Measurements from ENCODE around the gene SPAM1.

- TF ChIP-seq POLR2AphosphoS5 (IDR thresholded peaks at IDR 0.05; ENCODE audit: low read depth), result no peak
- TF ChIP-seq CTCF (conservative IDR thresholded peaks at IDR 0.05; ENCODE audit: low read depth in 2 of 2), result no peak
- TF ChIP-seq STAT1 (IDR thresholded peaks at IDR 0.05; ENCODE audit: unreplicated experiment), result no peak
- TF ChIP-seq EZH2phosphoT487 (IDR thresholded peaks at IDR 0.05; ENCODE audit: unreplicated experiment), result no peak
- TF ChIP-seq EZH2 (IDR thresholded peaks at IDR 0.05; ENCODE audit: low read depth, unreplicated experiment), result no peak
- TF ChIP-seq, protein P1, sequence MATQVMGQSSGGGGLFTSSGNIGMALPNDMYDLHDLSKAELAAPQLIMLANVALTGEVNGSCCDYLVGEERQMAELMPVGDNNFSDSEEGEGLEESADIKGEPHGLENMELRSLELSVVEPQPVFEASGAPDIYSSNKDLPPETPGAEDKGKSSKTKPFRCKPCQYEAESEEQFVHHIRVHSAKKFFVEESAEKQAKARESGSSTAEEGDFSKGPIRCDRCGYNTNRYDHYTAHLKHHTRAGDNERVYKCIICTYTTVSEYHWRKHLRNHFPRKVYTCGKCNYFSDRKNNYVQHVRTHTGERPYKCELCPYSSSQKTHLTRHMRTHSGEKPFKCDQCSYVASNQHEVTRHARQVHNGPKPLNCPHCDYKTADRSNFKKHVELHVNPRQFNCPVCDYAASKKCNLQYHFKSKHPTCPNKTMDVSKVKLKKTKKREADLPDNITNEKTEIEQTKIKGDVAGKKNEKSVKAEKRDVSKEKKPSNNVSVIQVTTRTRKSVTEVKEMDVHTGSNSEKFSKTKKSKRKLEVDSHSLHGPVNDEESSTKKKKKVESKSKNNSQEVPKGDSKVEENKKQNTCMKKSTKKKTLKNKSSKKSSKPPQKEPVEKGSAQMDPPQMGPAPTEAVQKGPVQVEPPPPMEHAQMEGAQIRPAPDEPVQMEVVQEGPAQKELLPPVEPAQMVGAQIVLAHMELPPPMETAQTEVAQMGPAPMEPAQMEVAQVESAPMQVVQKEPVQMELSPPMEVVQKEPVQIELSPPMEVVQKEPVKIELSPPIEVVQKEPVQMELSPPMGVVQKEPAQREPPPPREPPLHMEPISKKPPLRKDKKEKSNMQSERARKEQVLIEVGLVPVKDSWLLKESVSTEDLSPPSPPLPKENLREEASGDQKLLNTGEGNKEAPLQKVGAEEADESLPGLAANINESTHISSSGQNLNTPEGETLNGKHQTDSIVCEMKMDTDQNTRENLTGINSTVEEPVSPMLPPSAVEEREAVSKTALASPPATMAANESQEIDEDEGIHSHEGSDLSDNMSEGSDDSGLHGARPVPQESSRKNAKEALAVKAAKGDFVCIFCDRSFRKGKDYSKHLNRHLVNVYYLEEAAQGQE (IDR thresholded peaks at IDR 0.05; ENCODE audit: unreplicated experiment), result no peak
- no peak for TF ChIP-seq ZNF114 (CRISPR knock-in tag; IDR thresholded peaks at IDR 0.05)
- TF ChIP-seq ZNF331 (CRISPR knock-in tag; IDR thresholded peaks at IDR 0.05; ENCODE audit: low read depth), result no peak
- no peak for TF ChIP-seq CREB1 (CRISPR knock-in tag; IDR thresholded peaks at IDR 0.05; ENCODE audit: low read depth)
- TF ChIP-seq, protein P2, sequence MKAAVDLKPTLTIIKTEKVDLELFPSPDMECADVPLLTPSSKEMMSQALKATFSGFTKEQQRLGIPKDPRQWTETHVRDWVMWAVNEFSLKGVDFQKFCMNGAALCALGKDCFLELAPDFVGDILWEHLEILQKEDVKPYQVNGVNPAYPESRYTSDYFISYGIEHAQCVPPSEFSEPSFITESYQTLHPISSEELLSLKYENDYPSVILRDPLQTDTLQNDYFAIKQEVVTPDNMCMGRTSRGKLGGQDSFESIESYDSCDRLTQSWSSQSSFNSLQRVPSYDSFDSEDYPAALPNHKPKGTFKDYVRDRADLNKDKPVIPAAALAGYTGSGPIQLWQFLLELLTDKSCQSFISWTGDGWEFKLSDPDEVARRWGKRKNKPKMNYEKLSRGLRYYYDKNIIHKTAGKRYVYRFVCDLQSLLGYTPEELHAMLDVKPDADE (IDR thresholded peaks at IDR 0.05), result no peak
- no peak for TF ChIP-seq JUNB (IDR thresholded peaks at IDR 0.05; ENCODE audit: unreplicated experiment)
- TF ChIP-seq NANOG (IDR thresholded peaks at IDR 0.05; ENCODE audit: borderline replicate concordance), result no peak
Measured at GRCh38 chr7:123929655-123930054, 4.6 kb downstream of the SPAM1 start.
